Panc1 (cell line): ENCODE data around the gene IL3RA. TPM values are rescaled to one million over a fixed set of nuclear protein-coding genes. Genes with fewer than 3 reads are reported as not detected.
A peak's percentile ranks its signal among the peaks of the same experiment; 100 is the strongest.

Experiments
- ATAC-seq: fragments of 200-7000 bp; cut with Tn5 transposase; 2 replicates; pipeline ENCODE4 v1.9.1; 2020; ENCODE audit warnings: mild to moderate bottlenecking, moderate library complexity
- BruUV-seq: library from RNA; stranded (reverse); fragments of 400-500 nt; replicated peaks from 2 replicates; lab custom pipeline; 2021; lab: Mats Ljungman, UMichigan
- CTCF ChIA-PET: fragments of 300-600 bp; sonication (Branson Sonifier 250); formaldehyde crosslinking; loops from one replicate; lab custom pipeline; 2022; ENCODE audit warnings: antibody characterized with exemption; lab: Charles Lee
- POLR2A ChIA-PET: fragments of 300-600 bp; sonication (Branson Sonifier 250); formaldehyde crosslinking; loops from one replicate; lab custom pipeline; 2022; ENCODE audit warnings: antibody characterized with exemption; lab: Charles Lee
- DNase-seq: peaks from one replicate; pipeline ENCODE4 v3.0.0-alpha.2; 2010; ENCODE audit warnings: low read depth, low spot score
- H3K27ac ChIP-seq: 2 replicates; pipeline ENCODE4 v1.5.1; 2011; ENCODE audit warnings: mild to moderate bottlenecking, low read length, inconsistent platforms
- H3K27me3 ChIP-seq: fragments of 200-500 bp; sonication (Bioruptor generic); 2 replicates; pipeline ENCODE4 v1.6.0; 2014; ENCODE audit warnings: low read length, inconsistent platforms; ENCODE audit not compliant: control insufficient read depth, insufficient read depth
- H3K36me3 ChIP-seq: fragments of 200-500 bp; sonication (Bioruptor generic); 2 replicates; pipeline ENCODE4 v1.5.1; 2014; ENCODE audit warnings: inconsistent platforms, mild to moderate bottlenecking, low read length, moderate library complexity; ENCODE audit not compliant: control insufficient read depth, insufficient read depth
- H3K4me1 ChIP-seq: 2 replicates; pipeline ENCODE4 v1.5.1; 2011; ENCODE audit warnings: inconsistent platforms, mild to moderate bottlenecking, low read length, moderate library complexity; ENCODE audit not compliant: control insufficient read depth, insufficient read depth
- H3K4me3 ChIP-seq, 2 experiments: 2 replicates each; pipeline ENCODE4 v1.5.1; 2011 to 2012; ENCODE audit warnings: low read depth in 2 of 2, low read length in 2 of 2, mild to moderate bottlenecking in 2 of 2, inconsistent platforms in 1 of 2, moderate library complexity in 1 of 2
- H3K9me3 ChIP-seq: fragments of 200-500 bp; sonication (Bioruptor generic); 2 replicates; pipeline ENCODE4 v1.5.1; 2014; ENCODE audit warnings: low read depth, mild to moderate bottlenecking, inconsistent platforms, low read length, moderate library complexity; ENCODE audit not compliant: control insufficient read depth, insufficient read depth
- CTCF ChIP-seq: fragments of 450-650 bp; IDR thresholded peaks from 2 replicates; pipeline ENCODE4 v1.5.1; 2017; ENCODE audit warnings: mild to moderate bottlenecking
- POLR2AphosphoS5 ChIP-seq: IDR thresholded peaks from 2 replicates; pipeline ENCODE4 v1.6.1; 2012; ENCODE audit warnings: mild to moderate bottlenecking, low read depth, low read length, moderate library complexity
- REST ChIP-seq, 2 experiments: IDR thresholded peaks; 2 replicates each; pipeline ENCODE4 v1.6.1; 2011 to 2012; ENCODE audit warnings: low read depth in 2 of 2, control low read depth in 1 of 2, low read length in 1 of 2, mild to moderate bottlenecking in 1 of 2, moderate library complexity in 1 of 2; ENCODE audit not compliant: insufficient read depth in 1 of 2
- SIN3A ChIP-seq: IDR thresholded peaks from 2 replicates; pipeline ENCODE4 v1.6.1; 2012; ENCODE audit warnings: low read depth, mild to moderate bottlenecking, low read length, moderate library complexity, borderline replicate concordance; ENCODE audit not compliant: insufficient read depth
- TCF7L2 ChIP-seq: IDR thresholded peaks from 2 replicates; pipeline ENCODE4 v1.6.1; 2011; ENCODE audit warnings: mild to moderate bottlenecking, low read depth, low read length, inconsistent platforms
- in situ Hi-C: cut with HindIII; loops from 2 replicates; pipeline ENCODE4 v1.10.0; 2016; ENCODE audit warnings: low sequenced_read_pairs, low pct_unique_long_range_greater_than_20kb
- intact Hi-C: fragments of 100-400 bp; cut with micrococcal nuclease; formaldehyde crosslinking; loops from one replicate; pipeline ENCODE4 v1.10.0; 2022; ENCODE audit not compliant: unreplicated experiment
- total RNA-seq: library from RNA; stranded (reverse); gene quantifications from one replicate; pipeline ENCODE4 v1.2.1, GENCODE V29; 2021; ENCODE audit not compliant: unreplicated experiment

IL3RA gene
- total RNA-seq, 1 experiment from 2014 or later = 0.28 TPM

GRCh38 chrX:1412551-1413161, 76.1 kb downstream of the IL3RA start:
- Histone ChIP-seq H3K27me3 (no peaks in the 10 kb centered on the region), H3K36me3 (no peaks in the 10 kb centered on the region), H3K9me3 (no peaks in the 10 kb centered on the region), H3K27ac (no peak overlapping the region), H3K4me1 (no peaks in the 10 kb centered on the region), H3K4me3 (no peak overlapping the region)
- intact Hi-C loops = no loop called here
- POLR2A ChIA-PET = no interaction called here
- CTCF ChIA-PET = no interaction called here
- no TSS peak for BruUV-seq
- DNase-seq = no peak
- no peak for ATAC-seq
- TF ChIP-seq SIN3A (no peak), POLR2AphosphoS5 (no peak), REST (IDR thresholded peaks at IDR 0.05; ENCODE audit: insufficient read depth in 1 of 2, low read depth in 2 of 2, low read length in 1 of 2) (no peak), TCF7L2 (no peak), CTCF (no peak)
- in situ Hi-C loops = no loop called here

GRCh38 chrX:1416327-1416784, 79.8 kb downstream of the IL3RA start:
- DNase-seq (no peak), ATAC-seq (no peak)
- ChIA-PET CTCF (no interaction called here), POLR2A (no interaction called here)
- no TSS peak for BruUV-seq
- no peaks in the 10 kb centered on the region for H3K36me3 ChIP-seq
- no peak overlapping the region for H3K4me3 ChIP-seq
- H3K27me3 ChIP-seq = no peaks in the 10 kb centered on the region
- TF ChIP-seq TCF7L2 = no peak
- in situ Hi-C loops (no loop called here), intact Hi-C loops (no loop called here)
- H3K4me1 ChIP-seq = no peaks in the 10 kb centered on the region
- no peaks in the 10 kb centered on the region for H3K9me3 ChIP-seq
- no peak overlapping the region for H3K27ac ChIP-seq

GRCh38 chrX:1416965-1417760, 80.6 kb downstream of the IL3RA start:
- ChIA-PET CTCF (no interaction called here), POLR2A (no interaction called here)
- ATAC-seq (no peak), DNase-seq (no peak)
- no peaks in the 10 kb centered on the region for H3K27me3 ChIP-seq
- intact Hi-C loops = no loop called here
- H3K27ac ChIP-seq = no peak overlapping the region
- H3K4me1 ChIP-seq = no peaks in the 10 kb centered on the region
- no peaks in the 10 kb centered on the region for H3K9me3 ChIP-seq
- H3K4me3 ChIP-seq = no peak overlapping the region
- H3K36me3 ChIP-seq = no peaks in the 10 kb centered on the region
- in situ Hi-C loops = no loop called here
- TF ChIP-seq CTCF = no peak
- 0 out of 2 replicates have a peak, but pooled peaks have one; percentile 20 for TF ChIP-seq POLR2AphosphoS5
- no TSS peak for BruUV-seq
